HEK293T (cell line): ENCODE data around the gene GATB.

Experiments
- CTCF ChIA-PET: fragments of 350-600 bp; formaldehyde crosslinking; extraction: SDS; loops from one replicate; lab custom pipeline; 2021; ENCODE audit warnings: antibody characterized with exemption, inconsistent platforms; lab: Yijun Ruan, JAX
- POLR2A ChIA-PET: fragments of 350-600 bp; formaldehyde crosslinking; extraction: SDS; loops from one replicate; lab custom pipeline; 2020; ENCODE audit warnings: antibody characterized with exemption, inconsistent platforms; lab: Yijun Ruan, JAX
- DNase-seq: peaks from one replicate; pipeline ENCODE4 v3.0.0; 2012; ENCODE audit warnings: mixed read lengths; ENCODE audit errors: extremely low spot score
- ARNT ChIP-seq: fragments of 450-650 bp; IDR thresholded peaks from 2 replicates; pipeline ENCODE4 v1.6.1; 2017; ENCODE audit warnings: mild to moderate bottlenecking
- BHLHE40 ChIP-seq: fragments of 450-650 bp; IDR thresholded peaks from 2 replicates; pipeline ENCODE4 v1.6.1; 2016; ENCODE audit warnings: mild to moderate bottlenecking, moderate library complexity, borderline replicate concordance
- CTBP1 ChIP-seq: fragments of 450-650 bp; IDR thresholded peaks from 2 replicates; pipeline ENCODE4 v1.6.1; 2016; ENCODE audit warnings: borderline replicate concordance
- ELF4 ChIP-seq: fragments of 450-650 bp; IDR thresholded peaks from 2 replicates; pipeline ENCODE4 v1.6.1; 2017; ENCODE audit warnings: antibody characterized with exemption
- FOXA1 ChIP-seq: fragments of 450-650 bp; IDR thresholded peaks from 2 replicates; pipeline ENCODE4 v1.6.1; 2016; ENCODE audit warnings: mild to moderate bottlenecking
- FOXK2 ChIP-seq: fragments of 450-650 bp; IDR thresholded peaks from 2 replicates; pipeline ENCODE4 v1.6.1; 2016; ENCODE audit warnings: mild to moderate bottlenecking
- FOXM1 ChIP-seq: fragments of 450-650 bp; IDR thresholded peaks from 2 replicates; pipeline ENCODE4 v1.6.1; 2017; ENCODE audit warnings: mild to moderate bottlenecking, borderline replicate concordance
- HDGF ChIP-seq: fragments of 450-650 bp; IDR thresholded peaks from 2 replicates; pipeline ENCODE4 v1.6.1; 2017; ENCODE audit warnings: antibody characterized with exemption, borderline replicate concordance
- L3MBTL2 ChIP-seq: fragments of 450-650 bp; conservative IDR thresholded peaks from 2 replicates; pipeline ENCODE4 v1.6.1; 2016; ENCODE audit warnings: mild to moderate bottlenecking
- LEF1 ChIP-seq: fragments of 450-650 bp; IDR thresholded peaks from 2 replicates; pipeline ENCODE4 v1.6.1; 2017; ENCODE audit warnings: mild to moderate bottlenecking, borderline replicate concordance
- NFRKB ChIP-seq: fragments of 450-650 bp; IDR thresholded peaks from 2 replicates; pipeline ENCODE4 v1.6.1; 2016; ENCODE audit warnings: mild to moderate bottlenecking, moderate library complexity
- SP1 ChIP-seq: fragments of 450-650 bp; IDR thresholded peaks from 2 replicates; pipeline ENCODE4 v1.6.1; 2017
- SUZ12 ChIP-seq: fragments of 450-650 bp; IDR thresholded peaks from 2 replicates; pipeline ENCODE4 v1.6.1; 2016; ENCODE audit warnings: mild to moderate bottlenecking
- TARDBP ChIP-seq: fragments of 450-650 bp; IDR thresholded peaks from 2 replicates; pipeline ENCODE4 v1.6.1; 2016
- ZNF384 ChIP-seq: fragments of 450-650 bp; IDR thresholded peaks from 2 replicates; pipeline ENCODE4 v1.6.1; 2016
- TF ChIP-seq, protein P1 (sequence below): fragments of 450-650 bp; IDR thresholded peaks from 2 replicates; pipeline ENCODE4 v1.6.1; 2016

GATB gene

DNA sequence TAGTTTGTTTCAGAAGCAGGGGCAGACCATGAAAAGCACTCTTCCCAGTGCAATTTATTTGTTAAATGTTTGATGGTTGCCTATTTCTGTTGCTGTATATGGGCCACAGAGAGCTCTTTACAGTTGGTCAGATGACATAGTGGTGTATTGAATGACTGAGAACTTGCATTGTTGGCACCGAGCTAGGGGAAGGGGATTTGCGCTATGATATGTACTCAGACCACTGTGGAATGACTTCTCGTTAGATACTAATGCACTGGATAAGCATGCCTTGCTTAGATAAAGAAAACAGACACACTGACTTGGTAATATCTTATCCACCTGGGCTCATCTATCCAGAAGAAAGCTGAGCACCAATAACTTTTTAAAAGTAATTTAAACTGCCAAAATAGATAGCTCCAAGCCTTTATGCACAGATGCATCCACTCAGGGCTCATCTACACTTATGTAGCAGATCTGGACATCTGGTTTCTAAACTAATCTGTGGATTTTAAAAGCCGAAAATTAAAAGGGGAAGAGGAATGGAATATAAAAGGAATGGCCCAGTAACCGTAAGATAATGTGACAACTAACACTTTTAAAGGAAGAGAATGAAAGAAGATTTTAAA lies 132.7 kb downstream of the GATB start:
- TF ChIP-seq LEF1 (no peak), FOXM1 (no peak), NFRKB (no peak), SUZ12 (no peak), BHLHE40 (no peak), SP1 (no peak), FOXK2 (no peak)
- no peak for DNase-seq
- ChIA-PET POLR2A (no interaction called here), CTCF (interaction anchor here (1.2 kb wide), 1 partner anchor 16 kb away, joined by 3 read pairs; no protein-coding TSS in a partner anchor)

DNA sequence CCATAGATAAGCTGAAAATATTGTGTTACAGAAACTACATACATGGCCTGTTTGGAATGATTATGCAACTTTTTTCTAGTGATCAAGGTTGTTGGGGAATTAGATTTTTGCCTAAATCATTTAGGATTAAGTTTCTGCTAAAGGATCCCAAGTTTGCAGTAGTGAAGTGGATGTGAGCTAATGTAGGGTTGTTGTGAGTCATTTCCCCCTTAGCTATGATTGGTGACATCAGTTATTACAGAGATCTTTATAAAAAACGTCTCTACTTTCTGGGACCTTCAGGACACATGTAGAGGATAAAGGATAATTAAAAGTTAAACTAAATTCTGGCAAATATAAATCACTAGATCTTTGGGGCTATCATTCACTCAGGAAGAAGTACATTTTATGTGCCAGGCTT lies 133.3 kb downstream of the GATB start:
- TF ChIP-seq SUZ12, result no peak
- TF ChIP-seq, protein P1, sequence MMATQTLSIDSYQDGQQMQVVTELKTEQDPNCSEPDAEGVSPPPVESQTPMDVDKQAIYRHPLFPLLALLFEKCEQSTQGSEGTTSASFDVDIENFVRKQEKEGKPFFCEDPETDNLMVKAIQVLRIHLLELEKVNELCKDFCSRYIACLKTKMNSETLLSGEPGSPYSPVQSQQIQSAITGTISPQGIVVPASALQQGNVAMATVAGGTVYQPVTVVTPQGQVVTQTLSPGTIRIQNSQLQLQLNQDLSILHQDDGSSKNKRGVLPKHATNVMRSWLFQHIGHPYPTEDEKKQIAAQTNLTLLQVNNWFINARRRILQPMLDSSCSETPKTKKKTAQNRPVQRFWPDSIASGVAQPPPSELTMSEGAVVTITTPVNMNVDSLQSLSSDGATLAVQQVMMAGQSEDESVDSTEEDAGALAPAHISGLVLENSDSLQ, result no peak
- no peak for TF ChIP-seq SP1
- no peak for TF ChIP-seq L3MBTL2
- no peak for TF ChIP-seq BHLHE40
- TF ChIP-seq FOXA1, result no peak
- TF ChIP-seq NFRKB, result no peak
- TF ChIP-seq ELF4, result no peak
- no peak for TF ChIP-seq FOXM1
- POLR2A ChIA-PET, result no interaction called here
- CTCF ChIA-PET, result interaction anchor here (1.2 to 1.3 kb wide), 2 partner anchors 10 to 16 kb away, joined by 3 to 4 read pairs; no protein-coding TSS in a partner anchor
- no peak for DNase-seq

DNA sequence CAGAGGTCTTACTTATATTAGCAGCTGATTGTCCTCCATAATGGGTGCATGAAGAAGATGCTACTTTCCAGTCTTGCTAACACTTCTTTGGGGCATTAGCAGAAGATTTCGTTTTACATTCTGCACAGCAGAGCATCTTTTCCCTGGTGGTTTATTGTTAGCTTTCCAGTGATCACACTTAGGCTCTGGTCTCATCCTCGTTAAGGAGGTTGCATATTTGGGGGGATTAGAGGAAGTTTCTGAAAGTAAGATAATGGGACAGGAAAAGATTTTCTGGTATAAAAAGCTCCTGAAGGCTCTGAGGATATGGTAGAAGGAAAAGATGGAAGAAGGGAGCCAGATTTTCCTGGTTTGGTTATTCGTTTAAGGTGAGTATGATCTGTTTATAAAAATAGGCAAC lies 134.1 kb downstream of the GATB start:
- POLR2A ChIA-PET, result no interaction called here
- TF ChIP-seq NFRKB (no peak), HDGF (no peak), SUZ12 (no peak), ARNT (no peak), ELF4 (no peak), SP1 (no peak), FOXM1 (no peak), FOXK2 (no peak), BHLHE40 (no peak), ZNF384 (no peak), TARDBP (no peak)
- TF ChIP-seq, protein P1, result no peak
- no peak for DNase-seq
- CTCF ChIA-PET, result interaction anchor here (0.7 to 1.3 kb wide), 5 partner anchors 11 to 96 kb away, joined by 3 to 4 read pairs (median 3); no protein-coding TSS in a partner anchor

DNA sequence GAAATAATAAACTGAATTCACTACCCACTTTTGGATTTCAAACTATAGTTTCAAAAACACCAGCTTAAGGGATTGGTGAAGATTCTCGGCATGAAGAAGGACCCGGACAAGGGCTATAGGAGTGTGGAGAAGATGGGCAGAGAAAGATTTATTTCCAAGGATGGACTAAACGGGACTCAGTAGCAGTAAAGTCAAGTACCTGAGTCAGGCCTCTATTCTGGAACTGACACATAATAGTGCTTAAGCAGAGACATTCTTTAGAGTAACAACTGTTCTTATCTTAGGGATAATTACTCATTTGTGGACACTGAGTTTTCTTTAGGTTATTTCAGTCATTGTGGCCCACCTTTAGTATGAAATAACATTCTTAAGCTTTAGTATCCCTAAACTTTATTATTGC lies 134.6 kb downstream of the GATB start:
- POLR2A ChIA-PET, result interaction anchor here (0.6 kb wide), 1 partner anchor 16 kb away, joined by 3 read pairs; no protein-coding TSS in a partner anchor

DNA sequence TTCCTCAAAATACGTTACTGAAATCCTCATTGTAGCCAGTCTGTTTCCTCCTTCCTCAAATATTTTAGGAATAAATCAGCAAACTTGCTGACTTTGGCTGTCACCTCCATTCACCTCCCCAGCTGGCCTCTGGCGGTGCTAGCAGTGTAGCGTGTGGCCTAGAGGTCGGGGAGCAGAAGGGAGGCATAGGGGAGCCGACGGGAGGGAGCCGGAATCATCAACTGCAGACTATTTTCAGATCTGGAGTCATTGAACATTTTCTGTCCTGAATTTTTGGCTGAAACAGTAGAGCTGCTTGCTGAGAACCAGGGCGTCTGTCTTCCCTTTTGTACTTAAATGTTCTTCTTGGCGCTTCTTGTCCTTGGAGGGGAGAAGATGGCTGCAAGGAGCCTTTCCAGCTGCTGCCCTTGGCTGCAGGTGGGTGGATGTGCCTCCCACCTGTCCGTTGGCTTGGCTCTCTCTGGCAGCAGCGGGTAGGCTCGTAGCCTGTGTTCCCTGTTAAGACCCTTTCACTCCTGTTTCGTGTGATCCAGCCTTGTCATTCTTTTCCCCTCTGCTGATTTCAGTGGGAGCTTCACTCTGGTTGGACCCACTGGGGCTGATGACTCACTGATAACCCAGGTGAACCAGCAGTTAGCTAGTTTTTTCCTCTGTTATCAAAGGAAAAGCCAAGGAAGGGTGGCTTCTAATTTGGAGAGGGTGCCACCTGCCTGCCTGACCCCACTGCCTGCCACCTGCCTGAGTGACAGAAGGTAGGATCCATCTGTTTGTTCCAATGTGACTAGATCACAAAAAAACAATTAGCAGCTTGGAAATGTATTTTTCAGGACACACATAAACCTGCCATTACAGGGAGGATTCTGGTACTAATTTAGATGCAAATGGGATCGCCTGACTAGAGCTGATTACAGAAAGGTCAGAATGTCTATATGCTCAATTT lies 135.9 kb downstream of the GATB start:
- no peak for DNase-seq
- TF ChIP-seq LEF1 (no peak), ARNT (no peak), SP1 (no peak)
- POLR2A ChIA-PET, result interaction anchor here (0.6 kb wide), 1 partner anchor 63 kb away, joined by 3 read pairs; no protein-coding TSS in a partner anchor
- CTCF ChIA-PET, result interaction anchor here (0.7 to 1.1 kb wide), 2 partner anchors 20 to 508 kb away, joined by 3 read pairs; no protein-coding TSS in a partner anchor

More for the DNA sequence above, 134.6 kb downstream of the GATB start:
- TF ChIP-seq NFRKB (no peak), BHLHE40 (no peak), ZNF384 (no peak), ARNT (no peak), L3MBTL2 (no peak), ELF4 (no peak), FOXA1 (no peak), SUZ12 (no peak), TARDBP (no peak), LEF1 (no peak), FOXM1 (no peak), CTBP1 (no peak), SP1 (no peak), FOXK2 (no peak), HDGF (no peak)
- TF ChIP-seq, protein P1, result no peak
- DNase-seq, result no peak
- CTCF ChIA-PET, result interaction anchor here (0.7 to 1.3 kb wide), 5 partner anchors 11 to 509 kb away, joined by 3 to 4 read pairs (median 3); no protein-coding TSS in a partner anchor
